Astrocyte (in vitro differentiated cells and primary cell): ENCODE data around the gene FGD6. TPM values are rescaled to one million over a fixed set of nuclear protein-coding genes. Genes with fewer than 3 reads are reported as not detected.
A peak's percentile ranks its signal among the peaks of the same experiment; 100 is the strongest.

Experiments
- DNase-seq: peaks from one replicate; pipeline ENCODE4 v3.0.0-alpha.2; 2010; ENCODE audit warnings: low read depth
- FAIRE-seq: peaks from 2 replicates; lab custom pipeline; 2011; peaks lifted over from hg19 to GRCh38; lab: Jason Lieb, UNC
- H2AFZ ChIP-seq: 2 replicates; pipeline ENCODE4 v1.6.0; 2012; ENCODE audit warnings: low read depth, low read length, inconsistent platforms
- H3K27ac ChIP-seq: 2 replicates; pipeline ENCODE4 v1.5.1; 2011; ENCODE audit warnings: low read depth, low read length, inconsistent platforms
- H3K27me3 ChIP-seq: 2 replicates; pipeline ENCODE4 v1.6.0; 2011; ENCODE audit warnings: low read length, inconsistent platforms; ENCODE audit not compliant: insufficient read depth
- H3K36me3 ChIP-seq: 2 replicates; pipeline ENCODE4 v1.5.1; 2011; ENCODE audit warnings: low read length, inconsistent platforms; ENCODE audit not compliant: insufficient read depth
- H3K4me1 ChIP-seq: 2 replicates; pipeline ENCODE4 v1.5.1; 2011; ENCODE audit warnings: low read length, inconsistent platforms; ENCODE audit not compliant: insufficient read depth
- H3K4me2 ChIP-seq: 2 replicates; pipeline ENCODE4 v1.6.0; 2012; ENCODE audit warnings: low read length, inconsistent platforms
- H3K4me3 ChIP-seq: 2 replicates; pipeline ENCODE4 v1.5.1; 2011; ENCODE audit warnings: low read depth, mild to moderate bottlenecking, low read length, inconsistent platforms; ENCODE audit not compliant: insufficient read depth
- H3K79me2 ChIP-seq: 2 replicates; pipeline ENCODE4 v1.6.0; 2012; ENCODE audit warnings: mild to moderate bottlenecking, low read length, inconsistent platforms; ENCODE audit not compliant: insufficient read depth
- H3K9ac ChIP-seq: 2 replicates; pipeline ENCODE4 v1.6.0; 2012; ENCODE audit warnings: mild to moderate bottlenecking, low read length, inconsistent platforms
- H3K9me3 ChIP-seq: 2 replicates; pipeline ENCODE4 v1.5.1; 2012; ENCODE audit warnings: low read depth, mild to moderate bottlenecking, low read length, inconsistent platforms; ENCODE audit not compliant: insufficient read depth
- H4K20me1 ChIP-seq: 2 replicates; pipeline ENCODE4 v1.6.0; 2012; ENCODE audit warnings: low read length, inconsistent platforms; ENCODE audit not compliant: insufficient read depth
- H3K27ac Mint-ChIP-seq: one replicate; pipeline ENCODE4 v1.8.0; 2021; ENCODE audit warnings: mild to moderate bottlenecking, mixed read lengths; ENCODE audit not compliant: unreplicated experiment
- H3K27me3 Mint-ChIP-seq: one replicate; pipeline ENCODE4 v1.8.0; 2021; ENCODE audit warnings: low read depth, mixed read lengths; ENCODE audit not compliant: unreplicated experiment
- H3K36me3 Mint-ChIP-seq: one replicate; pipeline ENCODE4 v1.8.0; 2021; ENCODE audit warnings: low read depth, mixed read lengths; ENCODE audit not compliant: unreplicated experiment
- H3K4me1 Mint-ChIP-seq: one replicate; pipeline ENCODE4 v1.8.0; 2021; ENCODE audit warnings: low read depth, mixed read lengths; ENCODE audit not compliant: unreplicated experiment
- H3K4me3 Mint-ChIP-seq: one replicate; pipeline ENCODE4 v1.8.0; 2021; ENCODE audit warnings: mild to moderate bottlenecking, moderate library complexity, mixed read lengths; ENCODE audit not compliant: unreplicated experiment
- H3K9me3 Mint-ChIP-seq: one replicate; pipeline ENCODE4 v1.8.0; 2021; ENCODE audit warnings: mild to moderate bottlenecking, mixed read lengths; ENCODE audit not compliant: unreplicated experiment
- EZH2 ChIP-seq: IDR thresholded peaks from 2 replicates; pipeline ENCODE4 v1.6.1; 2012; ENCODE audit warnings: mild to moderate bottlenecking, low read length, inconsistent platforms; ENCODE audit not compliant: insufficient read depth
- total RNA-seq: library from RNA; stranded (reverse); gene quantifications from 2 replicates; pipeline ENCODE4 v1.2.1, GENCODE V29; 2021
- TF ChIP-seq, protein P1 (sequence below): IDR thresholded peaks from 2 replicates; pipeline ENCODE4 v1.5.1; 2011; ENCODE audit warnings: low read depth, mild to moderate bottlenecking, inconsistent platforms, low read length, moderate library complexity; ENCODE audit not compliant: insufficient read depth

Gene FGD6
- total RNA-seq, 1 donor from 2014 or later, result 26.5 TPM

DNA sequence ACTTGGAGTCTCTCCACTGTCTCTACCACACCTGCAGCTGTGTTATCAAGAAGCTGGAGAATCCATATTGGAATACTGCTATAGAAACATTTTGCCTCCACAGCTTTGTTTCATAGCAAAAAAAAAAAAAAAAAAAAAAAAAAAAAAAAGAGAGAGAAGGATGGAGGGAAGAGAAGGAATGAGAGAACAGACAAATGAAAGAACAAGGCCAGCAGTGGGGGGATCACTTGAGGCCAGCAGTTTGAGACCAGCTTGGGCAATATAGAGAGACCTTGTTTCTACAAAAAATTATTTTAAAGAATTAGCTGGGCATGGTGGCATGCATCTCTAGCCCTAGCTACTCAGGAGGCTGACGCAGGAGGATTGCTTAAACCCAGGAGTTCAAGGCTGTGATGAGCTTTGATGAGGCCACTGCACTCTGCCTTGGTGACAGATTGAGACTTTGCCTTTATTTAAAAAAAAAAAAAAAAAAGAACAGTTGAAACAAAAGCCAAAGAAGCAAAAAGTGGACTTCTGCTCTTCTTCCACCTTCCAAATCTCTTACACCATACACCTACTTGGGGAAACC is 8.5 kb upstream of the FGD6 start:
- Histone ChIP-seq H3K27me3 (no peaks in the 10 kb centered on the region), H3K27ac (no peak overlapping the region), H3K9me3 (no peaks in the 10 kb centered on the region), H4K20me1 (peaks cover 53% of the 10 kb centered on the region), H2AFZ (no peak overlapping the region), H3K4me1 (peaks cover 4% of the 10 kb centered on the region), H3K4me3 (no peak overlapping the region), H3K79me2 (peaks cover 98% of the 10 kb centered on the region), H3K4me2 (no peak overlapping the region), H3K36me3 (no peaks in the 10 kb centered on the region), H3K9ac (no peak overlapping the region)
- Mint-ChIP-seq H3K4me1 (peaks cover 17% of the 10 kb centered on the region), H3K27ac (no peak overlapping the region), H3K9me3 (no peaks in the 10 kb centered on the region), H3K4me3 (no peak overlapping the region), H3K27me3 (no peaks in the 10 kb centered on the region), H3K36me3 (peaks cover 5% of the 10 kb centered on the region)
- DNase-seq (no peak), FAIRE-seq (no peak)
- no peak for TF ChIP-seq EZH2
- TF ChIP-seq, protein P1, sequence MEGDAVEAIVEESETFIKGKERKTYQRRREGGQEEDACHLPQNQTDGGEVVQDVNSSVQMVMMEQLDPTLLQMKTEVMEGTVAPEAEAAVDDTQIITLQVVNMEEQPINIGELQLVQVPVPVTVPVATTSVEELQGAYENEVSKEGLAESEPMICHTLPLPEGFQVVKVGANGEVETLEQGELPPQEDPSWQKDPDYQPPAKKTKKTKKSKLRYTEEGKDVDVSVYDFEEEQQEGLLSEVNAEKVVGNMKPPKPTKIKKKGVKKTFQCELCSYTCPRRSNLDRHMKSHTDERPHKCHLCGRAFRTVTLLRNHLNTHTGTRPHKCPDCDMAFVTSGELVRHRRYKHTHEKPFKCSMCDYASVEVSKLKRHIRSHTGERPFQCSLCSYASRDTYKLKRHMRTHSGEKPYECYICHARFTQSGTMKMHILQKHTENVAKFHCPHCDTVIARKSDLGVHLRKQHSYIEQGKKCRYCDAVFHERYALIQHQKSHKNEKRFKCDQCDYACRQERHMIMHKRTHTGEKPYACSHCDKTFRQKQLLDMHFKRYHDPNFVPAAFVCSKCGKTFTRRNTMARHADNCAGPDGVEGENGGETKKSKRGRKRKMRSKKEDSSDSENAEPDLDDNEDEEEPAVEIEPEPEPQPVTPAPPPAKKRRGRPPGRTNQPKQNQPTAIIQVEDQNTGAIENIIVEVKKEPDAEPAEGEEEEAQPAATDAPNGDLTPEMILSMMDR, result no peak

DNA sequence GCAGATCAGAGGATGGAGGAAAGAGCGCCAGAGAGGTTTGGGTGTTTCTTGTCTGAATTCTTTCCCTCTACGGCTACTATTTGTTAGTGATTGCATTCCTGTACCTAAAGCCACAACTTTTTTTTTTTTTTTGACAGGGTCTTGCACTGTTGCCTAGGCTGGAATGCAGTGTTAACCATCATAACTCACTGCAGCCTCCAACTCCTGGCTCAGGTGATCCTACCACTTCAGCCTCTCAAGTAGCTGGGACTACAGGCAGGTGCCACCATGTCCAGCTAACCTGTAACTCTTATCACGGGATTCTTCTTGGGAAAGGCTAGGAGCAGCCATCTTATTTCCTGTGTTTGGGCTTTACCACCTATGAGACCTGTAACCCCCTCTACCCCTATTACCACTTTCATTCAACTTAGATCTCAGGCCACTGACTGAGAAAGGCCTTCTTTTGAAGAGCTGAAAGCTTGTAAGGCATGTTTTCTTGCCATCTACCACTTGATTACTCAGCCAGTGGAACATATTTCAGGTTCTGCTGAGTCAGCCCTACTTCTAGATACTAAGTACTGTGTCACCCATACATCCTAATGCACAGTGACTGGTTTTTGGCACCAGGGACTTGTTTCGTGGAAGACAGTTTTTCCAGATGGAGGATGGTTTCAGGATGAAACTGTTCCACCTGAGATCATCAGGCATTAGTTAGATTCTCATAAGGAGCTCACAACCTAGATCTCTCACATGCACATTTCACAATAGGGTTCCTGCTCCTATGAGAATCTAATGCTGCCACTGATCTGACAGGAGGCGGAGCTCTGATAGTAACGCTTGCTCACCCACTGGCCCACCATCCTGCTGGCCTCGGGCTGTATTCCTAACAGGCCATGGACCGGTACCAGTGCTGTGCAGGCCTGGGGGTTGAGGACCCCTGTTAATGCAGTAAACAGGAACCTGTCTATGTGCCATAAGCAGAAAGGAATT is 7.2 kb upstream of the FGD6 start:
- no peaks in the 10 kb centered on the region for H3K27me3 ChIP-seq
- H3K4me1 ChIP-seq, result peaks cover 7% of the 10 kb centered on the region
- H3K79me2 ChIP-seq, result peaks cover 98% of the 10 kb centered on the region
- TF ChIP-seq, protein P1, result no peak
- TF ChIP-seq EZH2, result no peak
- no peaks in the 10 kb centered on the region for H3K36me3 ChIP-seq
- H3K27ac ChIP-seq, result no peak overlapping the region
- H3K4me3 ChIP-seq, result no peak overlapping the region
- H3K4me2 ChIP-seq, result peak overlapping the region; percentile 6
- peak; percentile 76 for FAIRE-seq
- H2AFZ ChIP-seq, result no peak overlapping the region
- DNase-seq, result peak; percentile 84
- H3K36me3 Mint-ChIP-seq, result peaks cover 5% of the 10 kb centered on the region
- peaks cover 22% of the 10 kb centered on the region for H3K4me1 Mint-ChIP-seq
- H3K4me3 Mint-ChIP-seq, result peak overlapping the region; percentile 43
- H3K9me3 Mint-ChIP-seq, result no peaks in the 10 kb centered on the region
- H3K27ac Mint-ChIP-seq, result peak overlapping the region; percentile 73
- H4K20me1 ChIP-seq, result peaks cover 57% of the 10 kb centered on the region
- H3K9ac ChIP-seq, result no peak overlapping the region
- H3K27me3 Mint-ChIP-seq, result no peaks in the 10 kb centered on the region
- H3K9me3 ChIP-seq, result no peaks in the 10 kb centered on the region

DNA sequence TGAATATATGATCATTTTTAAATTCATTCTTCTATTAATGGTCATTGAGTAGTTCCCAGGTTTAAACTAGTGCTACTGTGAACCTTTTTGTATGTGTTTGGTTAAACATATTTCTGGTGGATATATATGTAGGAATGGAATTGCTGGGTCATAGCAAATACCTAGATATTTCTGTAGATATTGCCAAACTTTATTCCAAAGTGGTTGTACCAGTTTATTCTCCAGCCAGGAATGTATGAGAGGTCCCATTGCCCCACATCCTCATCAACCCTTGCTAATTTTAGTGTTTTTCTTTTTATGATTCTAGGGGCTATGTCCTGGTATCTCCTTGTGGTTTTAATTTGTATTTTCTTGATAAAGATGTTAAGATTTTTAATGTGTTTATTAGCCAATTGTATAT is 3.5 kb upstream of the FGD6 start:
- Mint-ChIP-seq H3K27me3 (no peaks in the 10 kb centered on the region), H3K4me3 (peak overlapping the region; percentile 98), H3K4me1 (peaks cover 20% of the 10 kb centered on the region), H3K9me3 (no peaks in the 10 kb centered on the region), H3K36me3 (peaks cover 5% of the 10 kb centered on the region), H3K27ac (no peak overlapping the region)
- Histone ChIP-seq H3K4me1 (peaks cover 13% of the 10 kb centered on the region), H3K9ac (no peak overlapping the region), H3K9me3 (no peaks in the 10 kb centered on the region), H3K27ac (no peak overlapping the region), H2AFZ (no peak overlapping the region), H3K4me3 (no peak overlapping the region), H4K20me1 (peaks cover 46% of the 10 kb centered on the region), H3K36me3 (no peaks in the 10 kb centered on the region), H3K27me3 (no peaks in the 10 kb centered on the region), H3K79me2 (peaks cover 95% of the 10 kb centered on the region), H3K4me2 (no peak overlapping the region)
- FAIRE-seq, result no peak
- TF ChIP-seq, protein P1, result no peak
- no peak for DNase-seq
